Transverse colon (tissue), 4 donors: Measurements from ENCODE around the gene PDZK1IP1. TPM values are rescaled to one million over a fixed set of nuclear protein-coding genes. Genes with fewer than 3 reads are reported as not detected.

Experiments
- DNase-seq: peaks from one replicate; pipeline ENCODE4 v3.0.0-alpha.2; 2019
- H3K27ac ChIP-seq, 4 donors: fragments of 200-600 bp; sonication (generic); 2 replicates each; pipeline ENCODE4 v1.5.1; 2016 to 2018; ENCODE audit warnings: inconsistent platforms in 4 of 4
- H3K27me3 ChIP-seq: fragments of 200-600 bp; sonication (generic); 2 replicates; pipeline ENCODE4 v1.5.1; 2017; ENCODE audit warnings: inconsistent platforms
- H3K36me3 ChIP-seq, 4 donors: fragments of 200-600 bp; sonication (generic); 2 replicates each; pipeline ENCODE4 v1.5.1; 2017 to 2019; ENCODE audit warnings: inconsistent platforms in 4 of 4
- H3K4me1 ChIP-seq, 4 donors: fragments of 200-600 bp; sonication (generic); 2 replicates each; pipeline ENCODE4 v1.5.1; 2017 to 2020; ENCODE audit warnings: inconsistent platforms in 4 of 4
- H3K4me3 ChIP-seq, 4 donors: fragments of 200-600 bp; sonication (generic); 1 replicate in 1 of 4; 2 replicates in 3 of 4; pipeline versions ENCODE4 v1.5.1 to v1.6.1; 2017 to 2019; ENCODE audit warnings: inconsistent platforms in 4 of 4
- H3K9me3 ChIP-seq, 2 donors: fragments of 200-600 bp; sonication (generic); 2 replicates each; pipeline ENCODE4 v1.5.1; 2017 to 2019; ENCODE audit warnings: inconsistent platforms in 2 of 2
- EP300 ChIP-seq: sonication (generic); formaldehyde crosslinking; IDR thresholded peaks from one replicate; pipeline ENCODE4 v1.6.1; 2017; ENCODE audit warnings: antibody characterized with exemption, low read depth
- POLR2A ChIP-seq: fragments of 450-650 bp; IDR thresholded peaks from one replicate; pipeline ENCODE4 v1.6.1; 2016; ENCODE audit warnings: antibody characterized with exemption, mild to moderate bottlenecking, moderate library complexity
- POLR2AphosphoS5 ChIP-seq, 3 donors: sonication (generic); formaldehyde crosslinking; IDR thresholded peaks; one replicate each; pipeline ENCODE4 v1.6.1; 2016; ENCODE audit warnings: antibody characterized with exemption in 3 of 3
- WGBS, 2 donors: methylation state at CpG; one replicate each; pipeline ENCODE4 v1.1.5; 2018; ENCODE audit warnings: low coverage in 1 of 2; 5-methylcytosine and 5-hydroxymethylcytosine counted together
- in situ Hi-C, 4 donors: fragments of 200-750 bp; cut with MboI; loops; one replicate each; pipeline versions ENCODE4 v1.15.0 to v1.15.1; 2017; ENCODE audit warnings: low sequenced_read_pairs in 3 of 4, low pct_ligation_motif_present in 1 of 4, low pct_unique_long_range_greater_than_20kb in 1 of 4
- intact Hi-C: fragments of 100-400 bp; cut with DNase I; formaldehyde crosslinking; loops from one replicate; pipeline ENCODE4 v1.15.1; 2023; ENCODE audit warnings: low total_unique reads
- total RNA-seq, 4 donors: library from RNA; depleted of rRNA; stranded (reverse); fragments of >200 nt; gene quantifications; one replicate each; pipeline ENCODE4 v1.1.0, GENCODE V29; 2016
- TF ChIP-seq, protein P1 (sequence below), 5 experiments: fragments of 200-600 bp in 3 of 5; fragments of 450-650 bp in 2 of 5; sonication (generic) in 3 of 5; IDR thresholded peaks; 1 replicate in 2 of 5; 2 replicates in 3 of 5; pipeline ENCODE4 v1.5.1; 2016 to 2017; ENCODE audit warnings: antibody characterized with exemption in 5 of 5, inconsistent platforms in 3 of 5, mild to moderate bottlenecking in 2 of 5, moderate library complexity in 1 of 5

Gene PDZK1IP1
- total RNA-seq, 4 donors from 2014 or later, result 16.5 to 228 (median 148) TPM

DNA sequence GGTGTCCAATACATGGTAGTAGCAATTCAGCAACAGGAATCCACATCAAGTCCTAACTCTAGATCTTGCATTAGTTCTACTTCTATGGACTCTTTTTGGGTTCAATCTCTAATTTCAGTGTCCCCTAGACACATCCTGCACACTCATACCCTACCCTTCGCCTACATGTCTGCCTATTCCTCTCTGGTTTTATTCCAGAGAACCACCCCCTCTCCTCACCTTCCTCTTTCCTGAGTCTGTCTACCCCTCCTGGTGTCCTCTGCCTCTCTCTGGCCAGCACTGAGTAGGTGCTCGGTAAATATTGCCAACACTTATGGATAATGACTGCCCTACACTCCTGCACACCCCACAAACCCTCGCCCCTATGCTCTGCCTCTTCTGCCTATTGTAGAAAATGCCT lies 32.6 kb upstream of the PDZK1IP1 start:
- Histone ChIP-seq H3K27ac (no peak overlapping the region), H3K4me3 (no peak overlapping the region), H3K27me3 (peaks cover 63% of the 10 kb centered on the region), H3K36me3 (no peaks in the 10 kb centered on the region), H3K9me3 (no peaks in the 10 kb centered on the region), H3K4me1 (peaks cover 8 to 14% (median 13%) of the 10 kb centered on the region in 4 donors)
- 91 to 96% methylated on average over 3 of the region's 3 CpGs for WGBS, 2 donors
- in situ Hi-C loops, result no loop called here
- intact Hi-C loops, result no loop called here
- TF ChIP-seq POLR2A, result no peak
- no peak for TF ChIP-seq EP300
- TF ChIP-seq, protein P1, sequence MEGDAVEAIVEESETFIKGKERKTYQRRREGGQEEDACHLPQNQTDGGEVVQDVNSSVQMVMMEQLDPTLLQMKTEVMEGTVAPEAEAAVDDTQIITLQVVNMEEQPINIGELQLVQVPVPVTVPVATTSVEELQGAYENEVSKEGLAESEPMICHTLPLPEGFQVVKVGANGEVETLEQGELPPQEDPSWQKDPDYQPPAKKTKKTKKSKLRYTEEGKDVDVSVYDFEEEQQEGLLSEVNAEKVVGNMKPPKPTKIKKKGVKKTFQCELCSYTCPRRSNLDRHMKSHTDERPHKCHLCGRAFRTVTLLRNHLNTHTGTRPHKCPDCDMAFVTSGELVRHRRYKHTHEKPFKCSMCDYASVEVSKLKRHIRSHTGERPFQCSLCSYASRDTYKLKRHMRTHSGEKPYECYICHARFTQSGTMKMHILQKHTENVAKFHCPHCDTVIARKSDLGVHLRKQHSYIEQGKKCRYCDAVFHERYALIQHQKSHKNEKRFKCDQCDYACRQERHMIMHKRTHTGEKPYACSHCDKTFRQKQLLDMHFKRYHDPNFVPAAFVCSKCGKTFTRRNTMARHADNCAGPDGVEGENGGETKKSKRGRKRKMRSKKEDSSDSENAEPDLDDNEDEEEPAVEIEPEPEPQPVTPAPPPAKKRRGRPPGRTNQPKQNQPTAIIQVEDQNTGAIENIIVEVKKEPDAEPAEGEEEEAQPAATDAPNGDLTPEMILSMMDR (IDR thresholded peaks at IDR 0.05), result no peak
- no peak for TF ChIP-seq POLR2AphosphoS5 (IDR thresholded peaks at IDR 0.05)
- no peak for DNase-seq

DNA sequence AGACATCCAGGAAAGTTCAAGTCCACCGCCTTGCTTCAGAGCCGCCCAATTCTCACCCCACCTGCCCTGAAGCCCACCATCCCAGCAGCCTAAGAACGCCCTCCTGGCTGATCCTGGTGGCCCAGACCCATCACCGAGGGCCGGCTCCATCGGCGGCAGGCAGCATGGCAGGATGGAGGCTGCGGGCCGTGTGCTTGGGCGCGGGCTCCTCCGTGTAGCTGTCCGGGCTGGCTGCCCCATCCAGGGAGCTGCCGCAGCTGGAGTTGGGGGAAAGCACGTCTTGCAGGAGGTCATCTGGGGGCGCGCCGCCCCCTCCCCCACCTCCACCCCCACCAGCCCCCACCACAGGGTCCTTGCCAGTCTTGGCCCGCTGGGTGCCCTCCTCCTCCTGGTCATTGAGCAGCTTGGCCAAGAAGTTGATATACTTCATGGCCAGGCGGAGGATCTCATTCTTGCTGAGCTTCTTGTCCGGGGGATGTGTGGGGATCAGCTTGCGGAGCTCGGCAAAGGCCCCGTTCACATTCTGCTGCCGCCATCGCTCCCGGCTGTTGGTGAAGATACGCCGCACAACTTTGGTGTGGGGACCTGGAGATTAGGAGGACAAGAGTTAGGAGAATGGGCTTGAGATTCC lies 29.9 kb upstream of the PDZK1IP1 start:
- no peak overlapping the region for H3K4me3 ChIP-seq
- in situ Hi-C loops (no loop called here), intact Hi-C loops (no loop called here)
- peaks cover 35% of the 10 kb centered on the region for H3K27me3 ChIP-seq
- TF ChIP-seq POLR2AphosphoS5 (IDR thresholded peaks at IDR 0.05) (no peak), EP300 (no peak), POLR2A (no peak)
- TF ChIP-seq, protein P1 (IDR thresholded peaks at IDR 0.05), result no peak
- no peaks in the 10 kb centered on the region for H3K9me3 ChIP-seq
- WGBS, 2 donors, result 88 to 93% methylated on average over 5 to 25 of the region's 29 CpGs
- no peak for DNase-seq
- H3K36me3 ChIP-seq, result no peaks in the 10 kb centered on the region
- peaks cover 0 to 1% (median 0%) of the 10 kb centered on the region in 4 donors for H3K4me1 ChIP-seq
- H3K27ac ChIP-seq, result no peak overlapping the region

DNA sequence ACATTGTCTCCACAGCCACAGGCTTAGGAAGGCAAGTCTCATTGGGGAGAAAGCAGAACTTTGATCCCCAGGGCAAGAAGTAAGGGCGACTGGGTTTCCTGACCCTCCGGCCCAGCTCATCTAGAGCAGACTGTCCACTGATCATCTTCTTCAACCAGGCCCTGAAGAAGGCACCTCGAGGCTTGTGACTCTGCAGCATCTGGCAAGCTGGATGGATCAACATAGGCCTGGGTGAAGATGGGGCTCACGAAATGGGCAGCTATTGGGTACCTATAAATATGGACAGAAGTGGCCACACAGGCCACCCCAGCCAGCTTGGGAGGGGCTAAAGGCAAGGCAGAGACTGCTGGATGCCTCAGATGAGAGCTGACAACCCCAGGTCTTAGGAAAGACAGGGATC lies 29.2 kb upstream of the PDZK1IP1 start:
- H3K36me3 ChIP-seq, result no peaks in the 10 kb centered on the region
- intact Hi-C loops (no loop called here), in situ Hi-C loops (no loop called here)
- no peaks in the 10 kb centered on the region for H3K4me1 ChIP-seq
- no peak overlapping the region for H3K4me3 ChIP-seq
- DNase-seq, result no peak
- H3K9me3 ChIP-seq, result no peaks in the 10 kb centered on the region
- no peak for TF ChIP-seq POLR2A
- TF ChIP-seq POLR2AphosphoS5 (IDR thresholded peaks at IDR 0.05), result no peak
- TF ChIP-seq EP300, result no peak
- TF ChIP-seq, protein P1 (IDR thresholded peaks at IDR 0.05), result no peak
- WGBS, 2 donors, result 71% methylated on average over 4 of the region's 4 CpGs; no CpG with 5 or more reads in 1 of the 2 donors
- no peak overlapping the region for H3K27ac ChIP-seq
- peaks cover 28% of the 10 kb centered on the region for H3K27me3 ChIP-seq

DNA sequence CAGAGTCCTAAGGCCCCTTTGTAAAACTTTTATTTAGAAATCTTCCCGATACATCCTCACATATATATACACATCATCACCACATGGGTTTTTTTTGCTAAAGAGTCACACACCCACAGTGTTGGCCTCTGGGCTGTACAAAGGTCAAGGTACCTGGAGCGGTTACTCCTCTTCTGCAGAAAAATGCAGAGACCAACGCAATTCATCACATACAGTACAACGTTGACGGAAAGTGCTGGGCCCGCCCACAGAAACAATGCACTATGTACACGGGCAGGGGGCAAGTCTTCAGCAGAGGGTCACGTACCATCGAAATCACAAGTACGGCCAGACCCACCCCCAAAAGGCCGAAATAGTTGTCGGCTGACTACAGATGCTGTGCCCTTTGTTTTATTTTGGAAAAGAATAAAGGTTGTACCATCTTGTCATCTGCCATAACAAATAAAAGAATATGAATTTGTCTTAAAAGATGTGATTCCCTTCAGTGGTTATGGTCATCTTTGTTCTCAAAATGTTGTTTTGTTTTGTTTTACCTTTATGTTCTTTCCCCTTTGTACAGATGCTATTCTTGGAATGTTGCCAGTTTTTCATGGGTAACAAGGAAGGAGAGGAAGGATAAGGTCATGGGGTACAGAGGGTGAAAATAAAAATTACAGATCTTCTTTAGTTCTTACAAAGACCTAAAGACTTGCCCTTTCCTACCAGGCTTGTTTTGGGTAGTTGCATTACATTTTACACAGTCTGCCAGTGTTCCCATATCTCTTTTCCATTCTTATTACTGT lies 26.6 kb upstream of the PDZK1IP1 start:
- H3K27me3 ChIP-seq, result peaks cover 2% of the 10 kb centered on the region
- 87 to 92% methylated on average over 8 to 12 of the region's 12 CpGs for WGBS, 2 donors
- in situ Hi-C loops, result no loop called here
- H3K4me1 ChIP-seq, result no peaks in the 10 kb centered on the region
- no peak for DNase-seq
- TF ChIP-seq EP300 (no peak), POLR2A (no peak), POLR2AphosphoS5 (IDR thresholded peaks at IDR 0.05) (no peak)
- TF ChIP-seq, protein P1 (IDR thresholded peaks at IDR 0.05), result no peak
- H3K9me3 ChIP-seq, result no peaks in the 10 kb centered on the region
- no peak overlapping the region for H3K4me3 ChIP-seq
- no peak overlapping the region for H3K27ac ChIP-seq
- intact Hi-C loops, result no loop called here
- H3K36me3 ChIP-seq, result no peaks in the 10 kb centered on the region
